GM21619 (cell line): ENCODE measurements around the gene RELT.

Experiments used
- ATAC-seq: cut with Tn5 transposase; IDR thresholded peaks from one replicate; pipeline ENCODE4 v1.9.1; 2021; ENCODE audit not compliant: unreplicated experiment

RELT gene

GRCh38 chr11:73390601-73391565 is 14.7 kb downstream of the RELT start:
- ATAC-seq: no peak

DNA sequence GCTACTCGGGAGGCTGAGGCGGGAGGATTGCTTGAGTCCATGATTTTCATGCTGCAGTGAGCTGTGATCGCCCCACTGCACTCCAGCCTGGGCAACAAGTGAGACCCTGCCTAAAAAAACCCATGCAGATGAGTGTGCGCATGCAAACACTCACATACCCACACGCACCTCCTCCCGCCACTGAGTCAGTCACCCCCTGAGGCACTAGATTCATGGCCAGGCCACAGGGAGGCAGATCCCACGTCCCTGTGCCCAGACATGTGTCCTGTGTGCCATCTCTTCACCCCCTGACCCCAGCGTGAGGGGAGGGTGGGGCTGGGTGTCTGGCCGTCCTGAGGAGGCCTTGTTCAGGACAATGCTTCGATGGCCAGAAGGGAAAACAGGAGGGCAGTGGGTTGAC is 15.5 kb downstream of the RELT start:
- ATAC-seq: no peak

DNA sequence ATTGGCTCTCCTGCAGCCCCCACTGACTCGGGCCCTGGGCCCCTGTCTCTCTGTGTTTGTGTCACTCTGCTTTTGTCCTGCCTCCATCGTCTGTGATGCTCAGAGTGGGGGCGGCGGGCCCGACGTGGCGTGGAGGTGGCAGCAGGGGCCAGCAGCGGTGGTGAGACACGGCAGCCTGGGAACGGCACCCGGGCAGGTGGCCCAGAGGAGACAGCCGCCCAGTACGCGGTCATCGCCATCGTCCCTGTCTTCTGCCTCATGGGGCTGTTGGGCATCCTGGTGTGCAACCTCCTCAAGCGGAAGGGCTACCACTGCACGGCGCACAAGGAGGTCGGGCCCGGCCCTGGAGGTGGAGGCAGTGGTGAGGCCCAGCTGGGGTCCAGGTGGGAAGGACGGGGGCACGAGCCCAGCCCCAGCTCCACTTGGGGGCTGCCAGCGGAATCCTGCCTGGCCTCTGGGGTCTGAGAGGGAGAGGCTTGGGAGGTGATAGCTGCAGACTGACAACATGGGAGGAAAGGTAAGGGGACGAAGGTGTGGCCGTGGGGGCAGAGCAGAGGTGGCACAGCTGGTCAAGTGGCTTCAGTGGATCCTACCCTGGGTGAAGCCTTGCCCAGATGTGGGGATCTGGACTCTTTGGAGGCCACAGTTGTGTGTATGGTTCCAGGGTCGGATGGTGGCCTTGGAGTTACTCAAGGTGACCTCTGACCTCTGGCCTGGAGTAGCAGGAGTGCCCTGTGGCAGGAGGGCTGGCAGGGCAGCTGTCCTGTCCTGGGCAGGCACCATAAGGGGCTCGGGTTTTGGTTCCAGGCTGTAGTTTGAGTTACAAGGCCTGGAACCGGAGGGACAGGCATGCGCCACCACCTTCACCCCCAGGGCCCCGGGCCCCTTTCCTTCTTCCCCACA is 16.2 kb downstream of the RELT start:
- no peak for ATAC-seq

DNA sequence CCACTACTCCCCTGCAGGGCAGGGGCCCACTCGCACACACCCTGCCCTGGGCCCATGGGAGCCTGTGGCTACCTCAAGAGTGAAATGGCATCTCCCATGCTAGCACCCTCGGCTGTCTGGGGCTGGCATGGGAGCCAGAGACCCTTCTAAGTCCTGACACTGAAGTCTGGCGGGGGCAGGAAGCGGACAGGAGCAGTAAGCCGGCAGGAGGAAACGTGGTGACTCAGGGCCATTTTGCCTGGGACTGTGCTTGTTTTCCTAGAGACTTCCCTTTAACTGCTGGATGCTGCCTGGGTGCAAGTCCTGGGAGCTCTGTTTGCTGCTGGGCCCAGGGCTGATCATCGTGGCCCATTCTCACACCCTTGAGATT is 16.8 kb downstream of the RELT start:
- ATAC-seq: no peak

DNA sequence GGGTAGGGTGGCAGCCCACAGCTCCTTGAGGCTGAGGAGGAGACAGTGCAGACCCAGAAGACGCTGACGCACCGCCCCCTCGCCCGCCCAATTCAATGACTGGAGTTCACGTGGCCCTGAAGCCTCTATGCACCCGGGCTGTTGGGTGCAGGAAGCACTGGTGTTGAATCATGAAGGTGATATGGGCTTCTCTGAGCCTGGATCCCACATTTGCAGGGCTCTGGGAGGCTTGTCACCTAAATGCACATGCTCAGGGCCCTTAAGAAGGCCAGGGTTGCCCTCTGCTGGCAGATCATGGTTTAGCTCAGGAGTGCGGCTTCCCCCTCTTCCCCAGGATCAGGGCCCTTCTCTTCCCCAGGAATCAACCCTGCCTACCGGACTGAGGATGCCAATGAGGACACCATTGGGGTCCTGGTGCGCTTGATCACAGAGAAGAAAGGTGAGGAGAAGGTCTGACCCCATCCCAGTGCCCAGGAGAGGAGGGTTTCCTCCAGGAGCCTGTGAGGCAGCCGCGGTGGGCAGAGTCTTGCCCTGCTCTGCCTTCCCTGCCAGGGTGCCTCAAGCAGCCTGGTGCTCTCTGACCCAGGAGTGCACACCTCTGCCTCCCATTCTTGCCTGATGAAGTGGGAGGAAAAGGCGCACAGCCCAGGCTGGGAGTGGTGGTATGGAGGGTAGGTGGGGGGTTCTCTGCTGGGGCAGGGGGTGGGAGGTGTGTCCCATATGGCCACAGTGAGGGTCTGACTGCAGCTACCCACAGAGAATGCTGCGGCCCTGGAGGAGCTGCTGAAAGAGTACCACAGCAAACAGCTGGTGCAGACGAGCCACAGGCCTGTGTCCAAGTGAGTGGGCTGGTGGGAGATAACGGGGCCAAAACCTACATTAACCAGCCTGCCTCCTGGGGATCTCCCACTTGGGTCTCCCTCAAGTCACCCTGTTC is 17.5 kb downstream of the RELT start:
- ATAC-seq: no peak

GRCh38 chr11:73394416-73395296 is 18.5 kb downstream of the RELT start:
- ATAC-seq: no peak

DNA sequence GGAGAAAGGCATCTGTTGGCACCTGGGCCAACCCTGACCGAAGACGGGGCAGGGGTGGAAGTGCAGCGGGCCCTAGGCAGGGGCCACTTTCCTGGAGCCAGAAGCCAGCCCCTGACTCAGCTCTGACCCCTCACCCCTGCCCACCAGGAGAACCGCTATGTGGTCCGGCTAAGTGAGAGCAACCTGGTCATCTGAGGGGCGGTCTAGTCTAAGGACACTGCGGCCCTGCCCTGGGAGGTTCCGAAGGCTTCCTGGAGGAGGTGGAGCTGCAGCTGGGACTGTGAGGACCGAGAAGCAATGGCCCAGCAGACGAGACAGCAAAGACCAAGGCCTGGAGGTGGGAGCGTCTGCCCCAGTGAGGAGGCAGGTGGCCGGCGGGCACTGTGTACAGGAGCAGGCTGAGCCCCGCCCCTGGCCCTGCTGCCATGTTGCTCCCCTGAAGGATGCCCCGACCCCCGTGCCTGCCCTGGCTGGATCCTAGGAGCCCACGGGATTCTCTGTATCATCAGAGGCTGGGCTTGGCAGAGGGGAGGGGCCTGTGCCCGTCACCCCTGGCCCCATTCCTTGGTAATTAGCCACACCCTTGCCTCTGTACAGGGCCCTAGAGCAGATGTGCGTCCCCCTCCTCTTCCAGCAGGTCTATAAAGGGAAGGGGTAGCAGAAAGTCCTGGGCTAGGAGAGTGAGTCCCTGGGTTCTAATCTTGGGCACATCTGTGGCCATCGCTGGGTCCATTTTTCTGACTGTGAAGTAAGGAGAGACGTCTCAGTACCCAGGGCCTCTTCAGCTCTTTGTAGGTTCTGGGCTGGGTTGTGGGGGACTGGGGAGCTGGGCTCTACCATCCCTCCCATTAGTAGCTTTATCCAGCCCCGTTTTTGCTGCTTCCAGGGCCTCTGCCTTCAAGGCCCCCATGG is 19.4 kb downstream of the RELT start:
- no peak for ATAC-seq

GRCh38 chr11:73396251-73396930 is 20.2 kb downstream of the RELT start:
- ATAC-seq: no peak

DNA sequence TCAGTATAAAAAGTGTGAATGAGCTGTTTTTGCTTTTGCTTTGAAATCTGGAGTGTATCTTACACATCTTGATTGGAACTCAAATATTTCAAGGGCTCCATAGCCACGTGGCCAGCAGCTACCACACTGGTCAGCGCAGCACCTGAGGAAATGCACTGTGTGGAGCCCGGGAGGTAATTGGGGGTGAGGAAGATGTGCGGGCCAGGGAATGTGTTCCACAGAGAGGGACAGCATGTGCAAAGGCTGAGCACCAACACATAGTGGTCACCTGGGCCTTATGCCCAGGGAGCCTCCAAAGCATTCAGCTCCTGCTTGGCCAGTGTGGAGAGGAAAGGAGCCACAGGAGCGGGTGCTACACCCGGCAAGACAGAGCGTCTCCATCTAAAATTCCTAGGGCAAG is 20.8 kb downstream of the RELT start:
- no peak for ATAC-seq

GRCh38 chr11:73397468-73398131 is 21.4 kb downstream of the RELT start:
- ATAC-seq: no peak

GRCh38 chr11:73398132-73398526 is 21.9 kb downstream of the RELT start:
- no peak for ATAC-seq

DNA sequence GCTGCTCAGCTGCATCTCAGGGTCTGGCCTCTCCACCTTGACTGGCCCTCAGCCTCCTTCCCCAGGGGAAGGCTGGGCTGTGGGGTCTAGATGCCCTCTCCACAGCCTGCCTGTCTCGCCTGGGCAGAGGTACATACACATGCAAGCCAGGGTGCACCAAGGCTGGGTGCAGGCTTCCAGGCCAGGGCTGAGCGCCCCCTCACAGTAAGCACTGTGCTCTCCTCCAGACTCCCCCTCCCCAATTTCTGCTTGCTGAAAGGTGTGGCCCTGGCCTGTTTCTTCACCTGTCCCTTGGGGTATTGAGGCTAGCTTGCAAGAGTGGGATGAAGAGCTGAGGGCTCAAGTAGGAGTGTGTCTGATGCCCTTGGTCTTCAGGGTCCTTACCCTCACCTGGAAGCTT is 22.5 kb downstream of the RELT start:
- ATAC-seq: no peak

DNA sequence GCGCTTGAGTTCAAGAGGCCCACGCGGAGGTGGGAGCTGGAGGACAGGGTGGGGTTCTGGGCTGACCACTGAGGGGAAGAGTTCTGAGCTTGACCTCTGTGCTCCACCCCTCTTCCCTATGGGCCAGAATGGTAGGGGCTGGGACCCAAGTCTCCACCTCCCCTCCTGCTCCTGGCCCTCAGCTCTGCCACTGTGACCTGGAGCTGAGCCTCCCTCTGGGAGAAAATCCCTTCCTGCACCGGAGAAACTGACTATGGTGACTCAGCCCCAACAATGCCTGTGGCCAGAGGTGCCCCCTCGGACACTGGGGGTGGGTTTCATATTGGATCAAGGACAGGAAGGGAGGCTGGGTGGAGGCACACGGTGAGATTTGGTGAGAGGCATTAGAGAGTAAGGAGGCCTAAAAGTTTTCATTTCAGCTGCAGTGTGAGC is 23.0 kb downstream of the RELT start:
- ATAC-seq: no peak

DNA sequence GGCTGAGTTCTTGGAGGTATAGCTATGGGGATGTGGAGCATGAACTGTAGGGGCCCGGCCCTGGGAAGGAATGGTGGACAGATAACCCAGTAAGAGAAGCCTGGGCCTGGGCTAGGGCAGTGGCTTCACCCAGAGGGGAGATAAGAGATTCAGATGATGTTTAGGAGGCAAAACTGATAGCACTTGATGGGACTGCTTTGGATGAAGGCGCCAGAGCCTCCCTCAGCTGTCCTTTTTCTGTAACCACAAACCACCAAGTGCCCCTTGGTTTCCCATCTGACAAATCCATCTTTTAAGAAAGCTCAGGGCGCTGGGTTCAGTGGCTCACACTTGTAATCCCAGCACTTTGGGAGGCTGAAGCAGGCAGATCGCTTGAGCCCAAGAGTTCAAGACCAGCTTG is 23.4 kb downstream of the RELT start:
- no peak for ATAC-seq

GRCh38 chr11:73400293-73400692 is 24.1 kb downstream of the RELT start:
- ATAC-seq: no peak

GRCh38 chr11:73401217-73401923 is 25.2 kb downstream of the RELT start:
- no peak for ATAC-seq
